HG03469 (cell line): ENCODE measurements around the gene GNG2.

Source experiments
- ATAC-seq: cut with Tn5 transposase; IDR thresholded peaks from one replicate; pipeline ENCODE4 v1.9.1; 2021; ENCODE audit warnings: mild to moderate bottlenecking, moderate library complexity, moderate number of reproducible peaks; ENCODE audit not compliant: unreplicated experiment

The GNG2 gene

GRCh38 chr14:51860164-51860824 lies at the start of gene GNG2:
TSS of gene GNG2 (plus strand) at chr14:51860612. CDS start at chr14:51950679, 90,067 bp downstream.
- ATAC-seq: peak; percentile 83

DNA sequence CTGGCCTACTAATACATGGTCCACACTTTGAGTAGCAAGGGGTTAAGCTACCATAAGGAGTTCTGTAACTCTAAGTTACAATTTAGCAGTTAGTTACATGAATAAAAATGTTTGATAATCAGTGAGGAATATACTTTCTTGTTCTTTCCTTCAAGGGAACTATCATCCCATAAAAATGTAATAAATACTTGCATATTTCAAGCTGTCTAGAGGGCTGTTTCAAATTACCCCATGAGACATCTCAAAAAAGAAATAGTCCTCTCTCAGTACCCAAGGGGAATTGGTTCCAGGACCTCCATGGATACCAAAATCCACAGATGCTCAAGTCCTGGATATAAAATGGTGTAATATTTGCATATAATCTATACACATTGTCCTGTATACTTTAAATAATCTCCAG lies 48.7 kb upstream of the GNG2 start:
- no peak for ATAC-seq

DNA sequence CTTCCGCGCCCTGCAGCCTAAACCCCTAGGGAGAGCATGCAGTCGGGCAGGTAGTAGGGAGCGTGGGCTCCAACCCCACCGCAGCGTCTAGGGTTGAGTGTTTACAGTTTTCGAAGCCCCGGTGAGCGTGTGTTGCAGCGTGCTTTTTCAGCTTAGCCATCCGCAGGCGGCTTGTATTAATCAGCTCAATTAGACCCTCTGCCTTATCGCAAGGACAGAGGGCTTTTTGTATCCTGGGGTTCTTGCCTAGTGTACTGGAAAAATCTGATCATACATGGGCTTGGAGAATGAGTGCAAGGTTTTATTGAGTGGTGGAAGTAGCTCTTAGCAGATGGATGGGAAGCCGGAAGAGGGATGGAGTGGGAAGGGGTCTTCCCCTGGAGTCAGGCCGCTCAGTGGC lies 44.4 kb upstream of the GNG2 start:
- no peak for ATAC-seq

- ATAC-seq: no peak
Observed at GRCh38 chr14:51817326-51817725, 43.1 kb upstream of the GNG2 start.

DNA sequence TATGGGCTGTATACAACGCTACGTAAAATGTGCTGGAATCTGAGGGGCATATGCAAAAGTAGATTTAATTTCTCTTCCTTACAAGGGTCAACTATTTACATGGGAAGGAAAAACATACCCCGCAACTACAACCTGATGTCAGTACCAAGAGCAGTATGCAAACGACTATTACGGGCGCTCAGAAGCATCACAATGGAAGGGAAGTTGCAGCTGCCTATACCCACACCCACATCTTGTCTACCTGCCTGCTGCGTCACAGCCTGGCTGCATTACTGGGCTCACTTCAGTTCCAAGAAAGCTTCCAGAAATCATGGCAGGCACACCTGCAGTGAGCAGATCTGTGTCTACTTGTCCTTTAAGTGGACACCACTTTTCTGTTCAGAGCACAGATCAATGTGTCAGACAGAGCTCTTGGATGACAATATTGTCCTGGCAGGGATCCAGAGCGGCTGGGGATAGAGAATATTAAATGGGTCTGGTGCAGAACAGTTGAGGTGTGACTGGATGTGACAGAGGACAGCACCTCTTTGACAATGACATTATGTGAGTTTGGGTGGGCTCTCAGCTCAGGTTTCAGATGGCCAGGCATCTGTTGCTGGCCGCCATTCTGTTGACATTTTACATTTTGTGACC lies 41.5 kb upstream of the GNG2 start:
- no peak for ATAC-seq

GRCh38 chr14:51821822-51822221 lies 38.6 kb upstream of the GNG2 start:
- ATAC-seq: no peak

DNA sequence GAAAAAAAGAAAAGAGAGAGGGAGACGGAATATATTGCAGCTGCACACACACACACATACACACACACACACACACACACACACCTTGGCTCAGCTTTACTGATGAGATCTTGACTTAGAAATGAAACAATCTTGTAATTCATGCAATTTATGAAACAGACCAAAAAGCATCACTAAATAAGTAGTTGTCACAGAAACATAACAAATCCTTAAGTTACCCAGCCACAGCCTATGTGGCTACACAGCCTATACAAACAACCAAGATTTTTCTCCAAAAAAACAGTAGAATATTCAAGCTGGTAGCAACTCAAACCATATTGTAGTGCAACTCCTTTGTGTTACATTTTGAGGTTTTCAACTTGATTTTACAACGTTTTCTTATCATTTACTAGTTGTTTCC lies 37.9 kb upstream of the GNG2 start:
- no peak for ATAC-seq

DNA sequence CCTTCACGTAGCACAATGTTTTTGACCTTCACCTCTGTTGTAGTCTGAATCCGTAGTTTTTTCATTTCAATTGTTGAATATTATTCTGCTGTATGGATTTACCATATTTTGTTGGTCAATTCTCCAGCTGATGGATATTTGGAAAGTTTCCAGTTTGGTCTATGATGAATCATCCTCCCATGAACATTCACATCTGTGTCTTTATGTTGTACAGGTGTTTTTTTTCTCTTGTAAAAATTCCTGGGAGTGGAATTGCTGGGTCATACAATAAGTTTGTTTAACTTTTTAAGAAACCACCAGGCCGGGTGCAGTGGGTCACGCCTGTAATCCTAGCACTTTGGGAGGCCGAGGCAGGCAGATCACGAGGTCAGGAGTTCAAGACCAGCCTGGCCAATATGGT lies 36.7 kb upstream of the GNG2 start:
- no peak for ATAC-seq

DNA sequence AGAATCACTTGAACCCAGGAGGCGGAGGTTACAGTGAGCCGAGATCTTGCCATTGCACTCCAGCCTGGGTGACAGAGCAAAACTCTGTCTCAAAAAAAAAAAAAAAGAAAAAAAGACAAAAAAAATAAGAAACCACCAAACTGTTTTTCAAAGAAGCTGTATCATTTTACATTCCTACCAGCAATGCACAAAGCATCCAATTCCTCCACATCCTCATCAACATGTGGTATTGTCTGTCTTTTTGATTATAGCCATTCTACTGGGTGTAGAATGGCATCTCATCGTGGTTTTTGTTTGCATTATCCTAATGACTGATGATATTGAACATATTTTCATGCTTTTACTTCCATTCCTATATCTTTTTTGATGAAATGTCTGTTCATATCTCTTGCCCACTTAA lies 36.2 kb upstream of the GNG2 start:
- ATAC-seq: no peak

GRCh38 chr14:51825926-51826325 lies 34.5 kb upstream of the GNG2 start:
- ATAC-seq: no peak

DNA sequence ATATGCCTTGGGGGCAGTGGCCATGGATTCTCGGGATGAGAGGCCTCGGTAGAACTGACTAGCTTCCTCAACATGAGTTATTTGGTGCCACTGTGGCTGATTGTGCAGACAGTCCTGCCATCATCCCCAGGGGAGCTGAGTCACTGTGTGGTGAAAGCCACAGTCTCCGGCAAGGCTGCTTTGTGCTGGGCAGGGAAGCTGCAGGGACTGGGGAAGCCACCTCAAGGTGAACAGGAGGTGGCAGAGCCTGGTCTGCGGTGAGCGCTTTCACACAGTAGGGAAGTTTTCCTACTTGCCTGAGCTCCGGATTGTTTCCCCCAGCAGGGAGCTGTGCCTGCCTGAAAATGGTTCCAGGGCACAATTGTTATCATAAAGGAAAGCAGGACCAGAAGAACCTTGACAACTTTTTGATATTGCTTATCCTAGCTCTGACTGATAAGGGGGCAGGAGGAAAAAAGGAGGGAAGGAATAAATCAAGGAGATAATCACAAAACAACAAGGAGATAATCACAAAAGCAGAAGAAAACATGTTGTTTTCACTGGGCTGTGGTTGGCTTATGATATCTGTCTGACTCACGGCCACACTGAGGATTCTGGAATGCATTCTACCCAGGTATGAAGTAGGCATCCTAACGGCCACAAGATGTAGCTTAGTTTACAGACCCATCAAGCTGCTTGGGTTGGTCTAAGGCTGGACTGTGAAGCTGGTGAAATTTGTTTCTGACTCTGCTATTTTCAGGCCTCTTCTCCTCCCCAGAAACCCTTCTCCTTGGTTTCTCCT lies 32.2 kb upstream of the GNG2 start:
- peak; percentile 96 for ATAC-seq

GRCh38 chr14:51834240-51834639 lies 26.2 kb upstream of the GNG2 start:
- no peak for ATAC-seq

DNA sequence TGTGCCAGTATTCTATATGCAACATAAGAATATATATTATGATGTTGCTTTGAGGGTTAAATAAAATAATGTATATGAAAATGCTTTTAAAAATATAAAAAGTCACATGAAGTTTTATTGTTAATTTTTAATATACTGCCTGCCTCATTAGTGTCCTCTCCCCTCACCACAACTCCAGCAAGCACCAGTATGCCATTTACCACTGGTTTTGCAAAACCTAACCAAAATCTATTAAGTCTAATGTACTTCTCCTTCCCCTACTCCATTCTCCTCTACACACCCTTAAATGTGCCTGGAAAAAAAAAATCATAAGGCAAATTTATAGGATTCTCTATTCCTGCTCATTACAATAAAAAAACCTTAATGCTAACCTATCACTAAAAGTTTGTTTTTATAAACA lies 24.0 kb upstream of the GNG2 start:
- ATAC-seq: no peak

- no peak for ATAC-seq
Observed at GRCh38 chr14:51844081-51844881, 16.1 kb upstream of the GNG2 start.

GRCh38 chr14:51845811-51846210 lies 14.6 kb upstream of the GNG2 start:
- no peak for ATAC-seq

DNA sequence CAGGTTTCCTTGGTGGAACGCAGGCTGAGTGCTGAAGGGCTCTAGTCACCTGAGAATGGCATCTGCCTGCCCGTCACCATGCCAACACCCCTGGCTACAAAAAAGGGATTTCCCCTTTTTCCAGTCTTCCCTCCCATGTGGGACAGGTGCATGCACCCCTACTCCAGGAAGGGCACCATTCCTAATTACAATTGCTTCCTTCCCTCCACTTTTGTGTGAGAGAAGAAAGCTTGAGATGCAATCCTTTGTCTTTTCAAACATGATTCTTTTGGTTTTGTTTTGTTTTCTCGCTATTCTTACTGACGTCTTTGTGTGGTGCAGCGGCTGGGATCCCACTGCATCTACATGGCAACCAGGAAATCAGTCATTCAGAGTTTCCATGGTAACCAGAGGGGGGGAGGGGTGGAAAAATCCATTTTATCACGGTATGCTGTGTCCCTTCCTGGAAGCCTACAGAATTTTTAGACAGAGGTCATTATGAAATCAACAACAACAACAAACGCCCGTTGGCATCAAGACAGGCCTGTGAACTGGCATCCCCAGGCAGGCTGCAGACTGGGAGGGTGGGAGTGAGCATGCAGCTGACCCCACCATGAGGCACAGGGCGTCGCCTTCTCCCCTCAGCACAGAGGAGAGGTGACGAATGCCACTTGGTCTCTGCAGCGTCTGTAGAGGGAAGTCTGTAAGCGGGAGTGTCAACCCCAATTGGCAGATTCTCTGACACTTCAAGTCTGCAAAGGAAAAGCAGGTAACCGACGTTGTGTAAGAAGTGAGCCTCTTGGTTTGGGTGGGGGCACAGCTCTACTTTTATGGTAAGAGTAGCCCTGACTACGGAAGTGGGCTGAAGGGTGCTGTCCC lies 13.6 kb upstream of the GNG2 start:
- ATAC-seq: peak; percentile 60

DNA sequence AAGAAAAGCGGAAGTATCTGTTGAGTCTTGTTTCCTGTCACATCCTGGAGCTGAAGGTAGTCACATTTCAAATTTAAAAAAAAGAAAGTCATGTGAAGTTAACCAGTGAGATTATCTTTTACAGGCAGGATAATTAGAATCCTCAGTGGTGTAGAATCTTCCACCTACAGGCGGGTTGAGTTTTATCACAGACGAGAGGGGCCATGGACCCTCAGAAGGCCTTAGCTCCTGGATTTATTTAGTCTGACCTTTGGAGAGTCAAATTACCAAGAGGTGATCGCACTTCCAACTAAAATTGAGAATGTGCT lies 13.0 kb upstream of the GNG2 start:
- no peak for ATAC-seq

- ATAC-seq: no peak
Observed at GRCh38 chr14:51848120-51848519, 12.3 kb upstream of the GNG2 start.

DNA sequence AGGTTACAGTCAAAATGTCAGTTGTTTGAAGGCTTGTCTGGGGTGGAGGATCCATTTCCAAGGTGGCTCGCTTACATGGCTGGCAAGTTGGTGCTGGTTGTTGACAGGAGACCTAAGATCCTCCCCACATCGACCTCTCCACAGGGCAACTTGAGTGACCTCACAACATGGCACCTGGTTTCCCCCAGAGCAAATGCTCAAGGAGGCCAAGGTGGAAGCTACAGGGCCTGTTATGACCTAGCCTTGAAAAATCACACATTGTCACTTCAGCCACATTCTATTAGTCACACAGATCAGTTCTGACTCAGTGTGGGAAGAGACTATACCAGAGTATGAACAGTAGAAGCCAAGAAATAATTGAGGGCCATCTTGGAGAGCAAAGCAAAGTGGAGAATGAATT lies 11.3 kb upstream of the GNG2 start:
- ATAC-seq: no peak

DNA sequence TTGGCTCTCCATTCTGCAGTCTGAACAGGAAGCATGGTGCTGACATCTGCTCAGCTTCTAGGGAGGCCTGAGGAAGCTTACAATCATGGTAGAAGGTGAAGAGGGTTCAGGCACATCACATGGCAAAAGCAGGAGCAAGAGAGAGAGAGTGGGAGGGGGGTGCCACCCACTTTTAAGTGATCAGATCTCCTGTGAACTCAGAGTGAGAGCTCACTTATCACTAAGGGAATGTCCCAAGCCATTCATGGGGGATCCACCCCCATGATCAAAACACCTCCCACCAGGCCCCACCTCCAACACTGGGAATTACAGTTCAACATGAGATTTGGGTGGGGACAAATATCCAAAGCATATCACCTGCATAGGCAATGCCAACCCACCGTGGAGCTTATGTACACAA lies 9.8 kb upstream of the GNG2 start:
- no peak for ATAC-seq

- ATAC-seq: no peak
Observed at GRCh38 chr14:51852541-51852940, 7.9 kb upstream of the GNG2 start.
